ENCODE results near the gene AFDN. TPM values are rescaled to one million over a fixed set of nuclear protein-coding genes. Genes with fewer than 3 reads are reported as not detected.

The AFDN gene
- polyA plus RNA-seq, 1 experiment, result 26.6 TPM

DNA sequence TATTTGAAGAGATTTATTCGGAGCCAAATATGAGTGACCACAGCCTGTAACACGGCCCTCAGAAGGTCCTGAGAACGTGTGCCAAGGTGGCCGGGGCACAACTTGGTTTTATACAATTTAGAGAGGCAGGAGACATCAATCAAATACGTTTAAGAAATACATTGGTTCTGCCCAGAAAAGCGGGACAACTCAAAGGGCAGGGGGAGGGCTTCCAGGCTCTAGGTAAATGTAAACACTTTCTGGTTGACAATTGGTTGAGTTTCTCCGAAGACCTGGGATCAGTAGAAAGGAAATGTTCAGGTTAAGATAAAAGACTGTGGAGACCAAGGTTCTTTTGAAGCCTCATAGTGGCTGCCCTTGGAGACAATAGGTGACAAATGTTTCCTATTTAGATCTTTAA, 151.9 kb downstream of the AFDN start:
- no peak for DNase-seq (ENCODE audit: low read depth, low spot score)
- no peak overlapping the region for H3K27ac ChIP-seq (ENCODE audit: low read depth, low read length)
- CTCF ChIA-PET, result no interaction called here
- H3K4me3 ChIP-seq (ENCODE audit: low read depth, low read length), result no peak overlapping the region
- H3K27me3 ChIP-seq (ENCODE audit: control insufficient read depth, insufficient read depth, low read length), result no peaks in the 10 kb centered on the region
- POLR2A ChIA-PET, result no interaction called here
- H3K9me3 ChIP-seq (ENCODE audit: control insufficient read depth, insufficient read depth, low read length), result peaks cover 17% of the 10 kb centered on the region; the same call in 1 of the 2 replicates
- TF ChIP-seq, protein P1, sequence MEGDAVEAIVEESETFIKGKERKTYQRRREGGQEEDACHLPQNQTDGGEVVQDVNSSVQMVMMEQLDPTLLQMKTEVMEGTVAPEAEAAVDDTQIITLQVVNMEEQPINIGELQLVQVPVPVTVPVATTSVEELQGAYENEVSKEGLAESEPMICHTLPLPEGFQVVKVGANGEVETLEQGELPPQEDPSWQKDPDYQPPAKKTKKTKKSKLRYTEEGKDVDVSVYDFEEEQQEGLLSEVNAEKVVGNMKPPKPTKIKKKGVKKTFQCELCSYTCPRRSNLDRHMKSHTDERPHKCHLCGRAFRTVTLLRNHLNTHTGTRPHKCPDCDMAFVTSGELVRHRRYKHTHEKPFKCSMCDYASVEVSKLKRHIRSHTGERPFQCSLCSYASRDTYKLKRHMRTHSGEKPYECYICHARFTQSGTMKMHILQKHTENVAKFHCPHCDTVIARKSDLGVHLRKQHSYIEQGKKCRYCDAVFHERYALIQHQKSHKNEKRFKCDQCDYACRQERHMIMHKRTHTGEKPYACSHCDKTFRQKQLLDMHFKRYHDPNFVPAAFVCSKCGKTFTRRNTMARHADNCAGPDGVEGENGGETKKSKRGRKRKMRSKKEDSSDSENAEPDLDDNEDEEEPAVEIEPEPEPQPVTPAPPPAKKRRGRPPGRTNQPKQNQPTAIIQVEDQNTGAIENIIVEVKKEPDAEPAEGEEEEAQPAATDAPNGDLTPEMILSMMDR (IDR thresholded peaks at IDR 0.05; ENCODE audit: low read depth, low read length), result no peak

DNA sequence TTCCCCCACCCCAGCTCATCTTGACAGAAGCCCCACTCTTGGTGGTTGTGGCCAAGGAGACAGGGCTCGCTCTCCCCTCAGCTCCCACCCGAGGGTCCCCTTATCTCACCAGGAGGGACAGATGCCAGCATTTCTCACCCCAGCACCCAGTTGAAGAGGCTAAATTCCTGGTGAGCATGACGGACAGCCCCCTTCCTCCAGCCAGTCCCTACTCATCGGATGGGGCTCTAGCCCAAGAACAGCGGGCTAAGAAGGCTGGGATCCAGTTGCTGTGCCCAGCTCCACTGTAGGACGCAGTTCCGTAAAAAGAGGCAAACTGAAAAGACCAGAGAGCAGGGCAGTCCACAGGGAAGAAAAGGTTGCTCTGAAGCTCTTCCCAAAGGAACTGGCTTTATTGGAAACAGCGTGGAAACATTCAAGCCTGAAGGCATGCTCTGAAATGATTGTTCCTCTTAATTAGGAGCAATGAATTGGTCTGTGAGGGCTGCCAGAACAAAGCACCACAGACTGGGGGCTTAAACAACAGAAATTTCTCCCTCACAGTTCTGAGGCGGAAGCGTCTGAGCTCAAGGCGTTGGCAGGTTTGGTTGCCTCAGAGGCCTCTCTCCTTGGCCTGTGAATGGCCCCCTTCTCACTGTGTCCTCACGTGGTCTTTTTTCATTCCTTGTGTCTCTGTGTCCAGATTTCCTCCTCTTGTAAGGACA, 152.9 kb downstream of the AFDN start:
- DNase-seq (ENCODE audit: low read depth, low spot score), result no peak
- ChIA-PET CTCF (no interaction called here), POLR2A (no interaction called here)
- Histone ChIP-seq H3K9me3 (ENCODE audit: control insufficient read depth, insufficient read depth, low read length) (peaks cover 17% of the 10 kb centered on the region; the same call in 1 of the 2 replicates), H3K27ac (ENCODE audit: low read depth, low read length) (no peak overlapping the region), H3K4me3 (ENCODE audit: low read depth, low read length) (no peak overlapping the region), H3K27me3 (ENCODE audit: control insufficient read depth, insufficient read depth, low read length) (no peaks in the 10 kb centered on the region)
- TF ChIP-seq, protein P1 (IDR thresholded peaks at IDR 0.05; ENCODE audit: low read depth, low read length), result no peak

DNA sequence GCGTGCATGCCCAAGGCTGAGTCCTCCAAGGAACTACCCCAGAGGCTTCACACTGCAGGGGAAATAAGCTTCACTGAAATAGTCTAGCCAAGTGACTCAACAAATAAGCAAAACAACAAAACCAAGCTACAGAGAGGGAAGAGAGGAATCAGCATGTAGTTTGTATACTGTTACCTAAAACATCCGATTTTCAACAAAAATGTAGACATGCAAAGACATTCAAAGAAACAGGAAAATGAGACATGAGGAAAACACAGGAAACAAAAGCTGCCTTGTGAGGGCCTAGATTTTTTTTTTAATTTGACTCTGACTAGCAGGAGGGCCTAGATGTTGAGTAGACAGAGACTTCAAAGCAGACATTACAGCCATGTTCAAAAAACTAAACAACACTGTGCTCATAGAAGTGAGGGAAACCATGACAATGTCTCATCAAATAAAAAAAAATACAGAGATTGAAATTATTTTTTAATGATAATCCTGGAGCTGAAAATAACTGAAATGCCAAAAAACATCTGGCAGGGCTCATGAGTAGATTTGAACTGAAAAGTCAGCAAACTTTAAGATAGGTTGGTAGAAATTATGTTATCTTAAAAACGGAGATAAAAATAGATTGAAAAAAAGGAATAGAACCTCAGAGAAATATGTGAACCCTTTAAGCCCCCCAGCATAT, 154.3 kb downstream of the AFDN start:
- peaks cover 24% of the 10 kb centered on the region for H3K9me3 ChIP-seq (ENCODE audit: control insufficient read depth, insufficient read depth, low read length)

DNA sequence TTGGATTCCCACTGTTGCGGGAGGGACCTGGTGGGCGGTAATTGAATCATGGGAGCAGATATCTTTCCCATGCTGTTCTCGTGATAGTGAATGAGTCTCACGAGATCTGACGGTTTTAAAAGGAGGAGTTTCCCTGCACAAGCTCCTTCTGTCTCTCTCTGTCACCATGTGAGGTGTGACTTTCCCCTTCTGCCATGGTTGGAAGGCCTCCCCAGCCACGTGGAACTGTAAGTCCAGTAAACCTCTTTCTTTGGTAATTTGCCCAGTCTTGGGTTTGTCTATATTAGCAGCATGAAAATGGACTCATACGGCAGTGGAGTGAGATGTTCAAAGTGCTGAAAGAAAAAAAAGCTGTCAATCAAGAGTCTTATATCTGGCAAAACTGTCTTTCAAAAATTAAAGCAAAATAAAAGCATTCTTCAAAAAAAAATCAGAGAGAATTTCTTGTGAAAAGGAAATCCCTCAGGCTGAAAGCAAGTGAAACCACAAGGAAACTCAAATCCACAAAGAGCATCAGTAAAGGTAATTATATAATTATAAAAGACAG, 155.3 kb downstream of the AFDN start:
- ChIA-PET CTCF (no interaction called here), POLR2A (no interaction called here)
- TF ChIP-seq, protein P1 (IDR thresholded peaks at IDR 0.05; ENCODE audit: low read depth, low read length), result no peak
- H3K27me3 ChIP-seq (ENCODE audit: control insufficient read depth, insufficient read depth, low read length), result no peaks in the 10 kb centered on the region
- H3K4me3 ChIP-seq (ENCODE audit: low read depth, low read length), result no peak overlapping the region
- no peak overlapping the region for H3K27ac ChIP-seq (ENCODE audit: low read depth, low read length)
- no peak for DNase-seq (ENCODE audit: low read depth, low spot score)
- peaks cover 25% of the 10 kb centered on the region for H3K9me3 ChIP-seq (ENCODE audit: control insufficient read depth, insufficient read depth, low read length)

More for the DNA sequence above, 154.3 kb downstream of the AFDN start:
- no peak overlapping the region for H3K27ac ChIP-seq (ENCODE audit: low read depth, low read length)
- TF ChIP-seq, protein P1 (IDR thresholded peaks at IDR 0.05; ENCODE audit: low read depth, low read length), result no peak
- DNase-seq (ENCODE audit: low read depth, low spot score), result no peak
- CTCF ChIA-PET, result no interaction called here
- H3K4me3 ChIP-seq (ENCODE audit: low read depth, low read length), result no peak overlapping the region
- POLR2A ChIA-PET, result no interaction called here
- no peaks in the 10 kb centered on the region for H3K27me3 ChIP-seq (ENCODE audit: control insufficient read depth, insufficient read depth, low read length)

DNA sequence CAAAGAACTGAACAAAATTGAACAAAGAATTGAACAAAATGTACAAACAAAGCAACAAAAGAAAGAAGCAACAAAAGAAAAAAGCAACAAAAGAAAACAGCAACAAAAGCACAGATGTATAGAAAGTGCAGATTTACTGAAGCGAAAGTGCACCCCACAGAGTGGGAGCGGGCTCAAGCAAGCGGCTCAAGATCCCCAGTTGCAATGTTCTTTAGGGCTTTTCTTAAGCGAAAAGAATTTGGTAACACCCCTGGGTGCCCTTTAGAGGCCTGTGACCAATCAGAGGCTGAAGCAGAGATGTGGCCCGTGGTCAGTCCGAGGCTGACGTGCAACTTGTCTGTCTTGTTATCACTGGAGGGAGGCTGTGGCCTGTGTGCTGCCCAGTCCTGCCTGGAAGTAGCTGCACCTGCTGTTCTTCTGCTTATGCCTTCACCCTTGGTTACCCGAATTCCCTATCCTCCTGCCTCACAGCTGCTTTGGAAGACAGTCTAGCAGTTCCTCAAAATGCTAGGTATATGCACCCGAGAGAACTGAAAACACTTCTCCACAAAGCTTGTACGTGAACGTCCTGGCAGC, 157.5 kb downstream of the AFDN start:
- TF ChIP-seq, protein P1 (IDR thresholded peaks at IDR 0.05; ENCODE audit: low read depth, low read length), result no peak
- no peak overlapping the region for H3K27ac ChIP-seq (ENCODE audit: low read depth, low read length)
- H3K27me3 ChIP-seq (ENCODE audit: control insufficient read depth, insufficient read depth, low read length), result peaks cover 2% of the 10 kb centered on the region
- no peak overlapping the region for H3K4me3 ChIP-seq (ENCODE audit: low read depth, low read length)
- peaks cover 30% of the 10 kb centered on the region for H3K9me3 ChIP-seq (ENCODE audit: control insufficient read depth, insufficient read depth, low read length)
- ChIA-PET CTCF (no interaction called here), POLR2A (no interaction called here)
- no peak for DNase-seq (ENCODE audit: low read depth, low spot score)
